ENCODE results near the gene USP30.

The USP30 gene

DNA sequence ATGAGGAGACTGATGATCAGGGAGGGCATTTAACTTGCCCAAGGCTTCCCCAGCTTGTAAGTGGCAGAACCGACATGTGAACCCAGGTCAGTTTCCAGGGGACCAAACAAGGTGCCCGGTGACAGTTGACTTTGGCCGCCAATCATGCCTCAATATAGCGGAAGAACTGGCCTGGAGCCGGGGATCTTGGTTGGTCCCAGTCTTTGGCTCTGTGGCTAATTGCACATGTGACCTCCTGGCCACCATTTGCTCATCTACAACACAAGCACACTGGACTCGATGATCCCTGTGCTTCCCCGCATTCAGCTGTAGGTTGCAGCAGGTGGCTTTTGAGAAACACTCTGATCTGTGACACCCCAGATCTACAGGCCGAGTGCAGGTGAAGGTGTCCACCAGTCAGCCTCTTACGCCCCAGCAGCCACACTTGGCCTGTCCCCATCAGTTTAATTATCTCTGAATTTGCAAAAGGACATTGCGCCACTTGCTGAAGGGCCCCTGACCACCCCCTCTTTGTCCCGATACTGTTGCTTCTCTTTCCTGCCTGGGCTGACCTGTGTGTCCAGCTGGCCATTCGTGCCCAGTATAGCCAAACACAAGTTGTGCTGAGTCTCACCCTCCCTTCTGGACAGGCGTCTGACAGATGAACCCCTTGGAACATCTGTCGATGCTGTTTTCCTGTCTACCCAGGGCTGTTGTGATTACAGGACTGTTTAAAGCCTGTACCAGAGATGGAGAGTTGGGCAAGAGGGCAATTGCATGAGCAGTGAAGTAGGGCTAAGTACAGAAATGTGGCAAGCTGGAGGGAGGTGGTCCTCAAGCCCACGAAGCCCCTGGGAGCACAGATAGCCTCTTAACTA, 78.1 kb downstream of the USP30 start:
- DNase-seq, result no peak

DNA sequence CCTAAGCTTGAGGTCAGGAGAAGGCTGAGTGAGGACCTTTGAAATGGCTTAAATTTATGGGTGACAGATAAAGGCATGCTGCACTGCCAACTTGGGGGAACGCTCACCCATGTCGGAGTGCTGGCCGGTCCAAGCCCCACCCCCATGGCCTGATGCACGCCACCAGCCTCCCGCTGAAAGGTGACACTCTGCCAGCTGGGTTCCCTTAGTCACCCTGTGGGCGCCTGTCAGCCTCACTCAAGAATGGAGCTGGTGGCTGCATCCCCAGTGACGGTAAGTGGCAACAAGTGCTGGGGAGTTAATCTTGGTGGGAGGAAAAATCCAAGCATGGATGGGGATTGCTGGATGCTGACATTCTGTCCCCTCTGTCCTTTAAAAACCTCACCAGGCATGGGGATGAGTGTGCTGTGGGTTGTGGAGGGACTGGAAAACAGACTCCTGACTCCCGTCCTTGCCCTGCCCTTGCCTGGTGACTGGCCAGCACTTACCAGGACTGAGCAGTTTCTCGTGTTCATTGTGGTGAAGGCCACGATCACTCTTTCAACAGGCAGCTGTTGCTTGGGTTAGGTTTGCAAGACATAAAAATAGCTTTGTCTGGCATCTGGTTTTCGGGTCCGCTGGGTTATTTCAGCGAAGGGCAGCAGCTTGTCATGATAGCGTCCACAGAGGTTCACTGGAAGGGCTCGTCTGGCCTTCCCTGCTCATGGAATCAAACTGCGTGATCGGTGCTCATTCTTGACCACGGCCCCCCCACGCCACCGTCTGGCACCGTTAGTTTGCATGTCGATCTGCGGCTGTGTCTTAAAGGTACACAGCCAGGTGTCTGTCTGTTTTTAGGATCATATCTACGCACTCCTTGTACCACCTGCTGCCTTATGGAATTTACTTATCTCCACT, 79.0 kb downstream of the USP30 start:
- DNase-seq, result no peak

DNA sequence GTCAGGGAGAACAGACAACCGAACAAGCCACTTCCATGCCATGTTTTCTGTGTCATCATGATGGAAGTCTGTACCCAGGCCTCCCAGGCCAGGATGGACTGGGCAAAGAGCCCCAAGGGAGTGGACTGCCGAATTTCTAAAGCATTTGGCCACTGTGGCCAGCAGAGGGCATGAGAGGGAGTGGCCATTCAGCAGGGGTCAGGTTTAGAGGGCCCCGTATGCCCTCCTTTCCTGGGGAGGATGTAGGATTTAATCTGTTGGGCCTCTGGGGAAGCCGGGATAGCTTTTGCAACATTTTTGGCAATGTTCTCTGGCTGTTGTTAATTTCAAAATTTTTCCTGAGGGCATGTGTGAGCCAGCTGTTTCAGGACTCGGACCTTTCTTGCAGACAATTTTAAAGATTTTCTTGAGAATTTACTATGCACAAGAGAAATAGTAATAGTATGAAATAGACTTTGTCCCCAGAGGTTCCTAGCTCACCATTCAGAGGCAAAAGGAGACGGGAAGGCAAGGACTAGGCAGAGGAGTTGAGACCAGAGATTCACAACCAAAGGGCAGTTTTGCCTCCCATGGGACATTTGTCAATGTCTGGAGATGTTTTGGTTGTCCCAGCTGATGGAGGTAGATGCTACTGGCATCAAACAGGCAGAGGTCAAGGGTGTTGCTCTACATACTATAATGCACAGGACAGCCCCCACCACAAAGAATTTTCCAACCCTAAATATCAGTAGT, 82.0 kb downstream of the USP30 start:
- DNase-seq, result no peak

DNA sequence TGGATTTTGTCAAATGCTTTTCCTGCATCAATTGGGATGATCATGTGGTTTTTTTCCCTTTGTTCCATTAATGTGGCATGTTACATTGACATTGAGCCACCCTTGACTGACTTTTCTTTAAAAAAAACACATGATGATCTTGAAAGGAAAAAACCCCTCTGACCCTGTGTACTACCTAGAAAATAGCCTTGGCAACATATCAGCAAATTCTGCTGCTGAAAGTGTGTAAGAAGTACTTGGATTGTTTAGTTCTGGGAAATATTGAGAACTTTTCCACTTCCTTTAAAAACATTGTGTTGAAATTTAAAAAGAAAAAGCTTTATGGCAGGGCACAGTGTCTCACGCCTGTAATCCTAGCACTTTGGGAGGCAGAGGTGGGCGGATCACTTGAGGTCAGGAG, 84.7 kb downstream of the USP30 start:
- no peak for DNase-seq
